HG03108 (cell line): Measurements from ENCODE around the gene LRBA.

Experiments
- ATAC-seq: cut with Tn5 transposase; IDR thresholded peaks from one replicate; pipeline ENCODE4 v1.9.1; 2021; ENCODE audit warnings: moderate library complexity; ENCODE audit not compliant: unreplicated experiment

Gene LRBA

DNA sequence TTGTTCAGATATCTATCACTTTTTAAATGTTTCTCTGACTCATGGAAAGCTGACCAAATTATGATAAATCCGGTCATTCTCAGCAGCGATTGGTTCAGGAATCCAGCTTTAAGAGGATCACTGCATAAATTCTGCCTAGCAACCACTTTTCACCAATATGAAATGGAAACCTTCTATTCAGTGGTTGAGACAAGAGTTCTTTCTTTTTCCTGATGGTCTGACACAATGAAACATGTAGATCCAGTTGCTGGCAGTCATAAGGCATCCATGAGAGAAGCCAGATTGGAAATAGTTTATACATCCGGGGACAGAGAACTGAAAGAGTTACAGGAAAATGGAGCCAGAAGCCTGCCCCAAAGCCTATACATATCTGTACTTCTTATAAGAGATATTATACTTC lies 406.0 kb downstream of the LRBA start:
- ATAC-seq = no peak

DNA sequence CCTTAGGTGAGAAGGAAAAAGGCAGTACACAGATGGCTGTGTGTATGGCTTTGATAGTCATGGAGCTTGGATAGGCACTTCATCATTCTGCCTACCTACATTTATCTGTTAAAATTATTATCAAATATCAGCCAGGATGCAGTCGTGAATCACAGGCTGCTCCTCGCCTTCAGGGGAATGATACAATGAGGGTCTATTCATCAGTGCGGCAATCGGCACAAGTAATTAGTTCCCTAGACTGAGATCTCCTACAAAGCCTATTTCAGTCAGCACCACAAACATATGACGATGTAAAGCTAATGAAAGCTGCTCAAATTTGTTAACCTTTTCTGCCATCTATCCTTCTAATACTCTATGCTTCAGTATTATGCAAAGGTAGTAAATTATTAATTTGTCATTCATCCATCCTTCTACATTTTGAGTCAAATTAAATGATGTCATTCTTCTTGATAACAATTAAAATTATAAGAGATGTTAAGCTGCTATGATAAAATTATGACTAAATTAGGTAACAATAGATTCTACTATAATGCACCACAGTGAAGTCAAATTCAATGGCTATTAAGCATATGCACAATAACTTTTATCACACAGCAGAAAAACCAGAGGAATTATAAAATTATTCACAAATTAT lies 414.2 kb downstream of the LRBA start:
- no peak for ATAC-seq

DNA sequence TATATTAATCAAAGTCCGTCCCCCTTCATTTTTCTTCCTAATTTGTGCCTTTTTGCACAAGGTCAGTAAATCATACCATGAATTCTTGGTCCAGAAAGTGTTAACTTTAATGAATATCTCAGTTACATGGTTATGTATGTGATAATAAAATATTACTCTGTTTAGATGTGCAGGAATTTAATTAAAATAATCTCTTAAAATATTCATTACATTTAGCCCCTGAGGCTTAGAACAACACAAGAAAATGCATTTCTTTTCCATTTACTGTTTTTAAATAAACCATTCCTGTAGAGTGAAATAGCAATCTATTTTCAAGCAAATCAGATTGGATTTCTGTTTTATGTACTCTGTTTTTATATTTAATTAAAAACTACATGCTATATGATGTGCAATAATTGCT lies 415.5 kb downstream of the LRBA start:
- ATAC-seq = no peak

DNA sequence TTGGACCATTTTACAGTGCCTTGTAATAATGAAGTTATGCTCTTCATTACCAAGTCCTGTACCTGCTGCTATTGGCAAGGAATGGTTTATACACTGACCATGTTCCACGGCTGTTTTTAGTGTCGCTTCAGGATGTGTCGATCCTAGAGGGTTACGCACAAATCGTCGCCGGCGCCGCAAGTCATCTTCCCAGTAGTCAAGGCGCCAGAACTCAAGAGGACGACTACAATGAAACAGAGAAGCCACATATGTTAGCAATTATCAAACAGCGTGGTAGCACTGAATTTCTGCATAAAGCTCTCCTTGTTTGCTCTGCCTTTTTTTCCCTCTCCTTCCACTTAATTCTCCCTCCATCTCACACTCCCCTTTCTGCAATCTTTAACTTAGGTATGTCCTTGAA lies 416.2 kb downstream of the LRBA start:
- no peak for ATAC-seq

DNA sequence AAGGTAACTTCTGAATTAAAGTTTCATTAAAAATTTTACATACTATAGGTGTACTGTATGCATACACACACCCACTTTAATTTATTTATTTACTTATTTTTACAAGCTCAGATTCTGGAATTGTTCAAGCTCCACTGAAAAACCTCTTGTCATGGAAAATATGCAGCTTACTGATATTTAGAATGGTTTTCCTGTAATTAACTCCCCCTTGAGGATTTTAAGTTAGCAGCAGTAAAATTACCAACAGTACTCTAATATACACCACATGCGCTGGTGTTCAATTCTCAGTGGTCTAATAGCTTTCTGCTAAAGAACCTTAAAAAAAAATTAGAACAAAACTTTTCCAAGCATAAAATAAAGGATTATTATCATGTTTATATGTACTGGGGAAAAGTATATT lies 421.1 kb downstream of the LRBA start:
- no peak for ATAC-seq

DNA sequence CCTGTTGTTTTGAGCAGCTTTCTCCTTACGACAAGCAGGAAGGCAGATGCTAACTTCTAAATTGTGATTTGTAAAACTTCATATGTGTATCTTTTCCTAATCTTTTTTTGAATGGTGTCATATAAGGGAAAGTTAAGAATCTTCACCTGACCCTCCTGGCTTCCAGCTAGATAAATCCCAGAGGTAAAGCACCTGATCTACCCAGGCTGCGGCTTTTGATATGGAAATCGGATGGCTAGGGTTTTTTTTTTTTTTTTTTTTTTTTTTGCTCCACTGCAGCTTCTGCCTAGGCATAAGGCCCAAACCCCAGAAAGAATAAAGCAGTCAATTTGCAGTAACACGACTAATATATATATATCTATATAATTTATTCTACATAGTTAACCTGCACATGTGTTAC lies 423.2 kb downstream of the LRBA start:
- ATAC-seq = no peak

DNA sequence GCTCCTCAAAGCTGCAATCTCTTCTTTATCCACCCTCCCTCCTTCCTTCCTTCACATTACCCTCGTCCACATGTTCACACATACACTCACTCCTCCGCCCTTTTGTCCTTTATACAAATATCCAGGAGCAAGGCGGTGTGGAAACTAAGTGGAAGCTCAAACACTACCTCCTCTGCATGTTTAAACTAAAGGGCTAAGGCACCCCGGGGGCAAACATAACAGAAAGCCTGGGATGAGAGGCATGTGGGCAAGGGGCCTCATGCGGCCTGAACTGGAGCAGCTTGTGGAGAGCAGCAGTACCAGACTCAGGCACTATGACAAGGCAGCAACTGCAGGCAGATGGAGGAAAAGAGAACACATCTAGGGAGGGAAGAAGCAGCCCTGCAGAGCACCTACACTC lies 423.7 kb downstream of the LRBA start:
- ATAC-seq = no peak

DNA sequence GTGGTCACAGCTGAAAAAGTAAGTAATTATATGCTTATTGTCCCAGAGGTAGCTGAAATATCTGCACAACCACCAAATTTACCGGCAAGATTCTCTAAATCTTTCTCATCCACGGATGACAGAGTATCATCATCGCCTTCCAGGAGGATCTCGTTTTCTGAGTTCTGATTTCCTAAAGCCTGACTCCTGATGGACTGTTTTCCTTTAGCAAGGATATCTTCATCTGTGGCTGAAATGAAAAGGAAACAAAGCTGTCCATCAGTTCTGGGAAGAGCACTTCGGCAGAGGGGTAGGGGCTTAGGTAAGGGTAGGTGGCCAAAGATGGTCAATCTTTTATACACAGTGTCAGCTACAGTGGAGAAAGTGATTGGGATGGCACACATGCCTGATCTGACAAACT lies 424.5 kb downstream of the LRBA start:
- no peak for ATAC-seq

DNA sequence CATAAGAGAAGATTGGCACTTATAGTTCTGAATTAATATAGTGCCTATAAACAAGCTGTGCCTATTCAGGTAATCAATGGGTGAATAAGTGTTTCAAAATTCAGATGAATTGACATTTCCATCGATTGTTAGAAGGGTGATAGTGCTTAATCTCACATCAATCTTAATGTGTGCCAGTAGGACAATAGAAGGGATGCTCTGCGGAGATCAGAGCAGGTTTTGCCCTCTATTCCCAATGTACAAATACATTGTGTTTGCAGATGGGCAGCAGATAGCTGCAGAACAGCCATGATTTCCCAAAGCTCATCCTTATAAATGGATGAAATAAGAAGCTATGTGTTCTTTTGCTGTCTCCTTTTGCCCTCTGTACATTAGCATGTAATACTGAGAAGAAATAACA lies 425.9 kb downstream of the LRBA start:
- no peak for ATAC-seq

DNA sequence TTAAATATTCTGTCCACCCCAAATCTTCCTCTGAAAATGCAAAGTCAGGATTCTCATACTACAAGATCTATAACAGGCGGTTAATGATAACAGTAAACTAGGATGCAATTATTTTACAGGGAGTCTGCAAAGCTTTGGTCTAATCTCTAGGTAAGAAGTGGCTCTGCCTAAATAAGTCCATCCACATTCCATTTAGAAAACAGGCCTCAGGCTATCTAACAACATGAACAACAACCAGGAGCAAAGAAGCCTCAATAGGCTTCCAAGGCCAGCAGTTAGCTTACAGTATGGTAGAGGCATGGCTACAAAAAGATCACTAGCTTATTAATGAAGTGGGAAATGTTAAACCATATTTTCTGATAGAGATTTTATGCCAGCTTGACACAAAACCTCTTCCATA lies 426.8 kb downstream of the LRBA start:
- ATAC-seq = no peak

DNA sequence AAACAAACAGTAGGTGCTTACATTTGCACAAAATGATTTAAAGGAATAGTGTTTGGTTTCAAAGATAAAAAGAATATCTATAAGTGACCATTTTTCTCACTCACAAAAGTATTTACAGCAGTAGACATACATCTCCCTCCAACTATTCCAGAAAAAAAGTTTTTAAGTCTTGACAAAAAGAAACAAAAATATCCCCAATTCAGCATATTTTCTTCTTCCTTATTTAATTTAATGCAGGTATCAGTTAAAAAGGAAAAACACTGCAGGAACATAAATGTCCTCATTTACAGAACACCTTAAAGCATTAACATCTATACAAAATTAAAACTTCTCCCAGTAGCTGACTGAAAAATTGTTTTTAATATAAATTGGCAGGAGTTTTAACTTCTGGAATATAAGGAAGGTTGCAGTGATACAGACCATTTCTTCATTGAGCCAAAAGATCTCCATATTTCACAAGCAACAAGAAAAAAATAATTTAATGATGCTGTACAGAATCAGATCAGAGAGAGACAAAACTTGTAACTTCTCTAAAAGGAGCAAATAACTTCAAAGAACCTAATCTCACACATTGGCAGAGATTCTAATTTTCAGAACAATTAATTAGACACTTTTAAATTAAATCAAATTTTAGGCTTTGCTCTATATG lies 428.8 kb downstream of the LRBA start:
- ATAC-seq = no peak

DNA sequence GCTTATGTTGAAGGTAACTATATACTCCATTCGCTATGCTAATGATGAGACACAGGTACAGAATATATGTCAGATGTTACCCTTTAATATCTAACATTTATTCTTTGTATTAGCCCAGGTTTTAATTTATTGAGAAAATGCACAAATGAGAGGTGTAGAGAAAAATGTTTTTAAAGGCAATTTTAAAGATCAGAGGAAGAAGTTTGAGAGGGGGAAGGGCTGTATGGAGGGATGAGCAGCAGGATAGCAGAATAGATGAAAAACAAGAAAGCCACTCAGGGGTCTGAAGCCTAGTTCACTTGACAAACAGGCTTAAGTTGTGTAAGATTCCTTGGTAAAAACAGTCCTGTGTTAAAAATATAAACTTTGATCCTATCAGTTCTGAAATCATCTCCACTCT lies 429.5 kb downstream of the LRBA start:
- no peak for ATAC-seq

DNA sequence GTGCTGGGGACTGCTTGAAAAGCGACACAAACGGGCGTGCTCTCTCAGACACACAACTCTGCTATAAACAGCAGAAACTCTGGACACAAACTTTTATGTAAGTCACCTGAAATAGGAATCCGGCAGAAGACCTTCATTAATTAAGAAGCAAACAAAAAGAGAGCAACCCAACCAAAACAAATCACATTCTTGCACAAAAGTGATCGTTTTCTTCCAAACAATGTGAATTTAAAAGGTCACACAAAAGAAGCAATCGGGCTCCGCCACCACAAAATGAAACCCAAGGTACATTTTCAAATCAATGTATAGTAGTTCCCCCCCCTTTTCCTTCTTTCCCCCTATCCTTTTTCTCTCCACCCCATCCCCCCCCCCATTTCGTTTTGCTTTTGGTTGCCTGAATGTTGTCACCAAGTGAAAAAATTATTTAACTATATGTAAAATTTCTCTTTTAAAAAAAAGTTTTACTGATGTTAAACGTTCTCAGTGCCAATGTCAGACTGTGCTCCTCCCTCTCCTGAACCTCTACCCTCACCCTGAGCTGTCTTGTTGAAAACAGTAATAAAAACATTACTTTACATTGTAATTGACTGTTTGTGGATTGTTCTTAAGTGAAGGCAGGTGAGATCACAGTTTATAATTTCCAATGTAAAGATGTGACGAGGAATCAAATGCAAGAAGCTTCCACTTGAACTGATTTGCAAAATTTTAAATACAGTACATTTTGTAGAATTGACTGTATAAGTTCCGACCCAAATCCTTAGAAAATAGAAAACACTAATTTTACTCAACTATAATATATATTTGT lies 430.8 kb downstream of the LRBA start:
- ATAC-seq = no peak

DNA sequence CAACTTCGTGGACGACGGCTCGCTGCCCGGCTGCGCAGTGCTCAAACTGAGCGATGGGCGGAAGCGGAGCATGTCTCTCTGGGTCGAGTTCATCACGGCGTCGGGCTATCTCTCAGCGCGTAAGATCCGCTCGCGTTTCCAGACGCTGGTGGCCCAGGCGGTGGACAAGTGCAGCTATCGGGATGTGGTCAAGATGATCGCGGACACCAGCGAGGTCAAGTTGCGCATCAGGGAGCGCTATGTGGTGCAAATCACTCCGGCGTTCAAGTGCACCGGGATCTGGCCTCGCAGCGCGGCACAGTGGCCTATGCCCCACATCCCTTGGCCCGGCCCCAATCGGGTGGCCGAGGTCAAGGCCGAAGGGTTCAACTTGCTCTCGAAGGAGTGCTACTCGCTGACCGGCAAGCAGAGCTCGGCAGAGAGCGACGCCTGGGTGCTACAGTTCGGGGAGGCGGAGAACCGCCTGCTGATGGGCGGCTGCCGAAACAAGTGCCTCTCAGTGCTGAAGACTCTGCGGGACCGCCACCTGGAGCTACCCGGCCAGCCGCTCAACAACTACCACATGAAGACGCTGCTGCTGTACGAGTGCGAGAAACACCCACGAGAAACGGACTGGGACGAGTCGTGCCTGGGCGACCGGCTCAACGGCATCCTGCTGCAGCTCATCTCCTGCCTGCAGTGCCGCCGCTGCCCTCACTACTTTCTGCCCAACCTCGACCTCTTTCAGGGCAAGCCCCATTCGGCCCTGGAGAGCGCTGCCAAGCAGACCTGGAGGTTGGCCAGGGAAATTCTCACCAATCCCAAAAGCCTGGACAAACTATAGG lies 431.6 kb downstream of the LRBA start:
- no peak for ATAC-seq

DNA sequence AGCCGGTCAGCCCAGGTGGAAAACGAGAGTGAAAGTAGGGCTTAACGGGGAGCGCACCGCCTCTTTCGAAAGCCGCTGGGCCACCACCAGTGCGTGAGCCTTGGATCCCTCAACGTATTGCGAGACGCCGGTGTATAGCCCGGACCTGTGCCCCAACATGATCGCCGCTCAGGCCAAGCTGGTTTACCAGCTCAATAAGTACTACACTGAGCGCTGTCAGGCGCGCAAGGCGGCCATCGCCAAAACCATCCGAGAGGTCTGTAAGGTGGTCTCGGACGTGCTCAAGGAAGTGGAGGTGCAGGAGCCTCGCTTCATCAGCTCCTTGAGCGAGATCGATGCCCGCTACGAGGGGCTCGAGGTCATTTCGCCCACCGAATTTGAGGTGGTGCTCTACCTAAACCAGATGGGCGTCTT lies 432.2 kb downstream of the LRBA start:
- ATAC-seq = no peak

DNA sequence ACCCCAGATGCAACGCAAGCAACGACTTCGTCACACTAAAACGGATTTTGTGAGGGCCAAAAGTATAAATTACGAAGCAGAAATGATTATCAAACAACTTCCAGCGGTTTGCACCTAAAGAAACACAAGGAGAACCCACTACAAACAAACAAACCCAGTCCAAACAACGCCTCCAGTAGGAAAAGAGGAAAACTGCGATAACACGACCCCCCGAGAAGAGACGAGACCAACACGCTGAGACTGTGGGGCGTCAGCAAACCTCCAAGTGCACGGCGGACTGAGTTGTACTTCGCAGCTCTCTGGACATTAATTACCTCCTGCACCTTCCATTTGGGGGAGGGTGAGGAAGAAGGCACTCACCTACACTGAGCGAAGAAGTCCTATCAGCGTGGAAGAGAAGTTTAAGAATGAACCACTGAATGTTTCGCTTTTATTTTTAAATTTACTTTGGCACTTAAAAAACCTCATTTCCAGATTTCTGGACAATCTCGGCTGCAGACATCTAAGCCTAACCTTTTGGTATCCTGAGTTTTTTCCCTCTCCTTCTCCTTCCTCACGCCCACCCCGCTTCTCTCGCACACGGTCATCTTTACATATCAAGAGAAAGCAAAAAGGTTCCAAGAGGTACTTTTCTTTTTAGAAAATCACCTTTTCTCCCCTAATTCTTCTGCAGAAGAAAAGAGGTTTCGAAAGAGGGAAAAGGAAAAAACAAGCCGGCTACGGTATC lies 432.8 kb downstream of the LRBA start, which contains the start of gene MAB21L2:
Gene MAB21L2 (plus strand): TSS at position 6 of the 727 bp plus-strand sequence. CDS start 879 bp downstream, outside the sequence.
- no peak for ATAC-seq

DNA sequence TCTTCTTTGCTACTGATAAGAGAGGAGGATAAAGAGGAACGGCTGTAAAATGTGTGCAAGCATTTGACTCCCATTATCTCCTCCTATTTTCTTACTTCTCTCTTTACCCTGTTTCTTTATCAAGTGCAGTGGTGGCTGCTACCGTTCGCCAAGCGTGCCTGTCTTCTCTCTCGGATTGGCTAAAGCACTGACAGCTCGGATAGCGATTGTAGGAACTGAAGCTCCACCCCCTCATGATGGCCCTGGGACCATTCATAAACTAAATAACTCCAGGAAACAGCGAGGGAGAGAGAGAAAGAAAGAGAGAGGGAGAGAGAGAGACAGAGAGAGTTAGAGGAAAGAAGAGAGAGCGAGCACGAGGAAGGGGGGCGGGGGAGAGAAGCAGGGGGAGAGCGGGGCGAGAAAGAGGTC lies 433.4 kb downstream of the LRBA start:
- ATAC-seq = no peak

DNA sequence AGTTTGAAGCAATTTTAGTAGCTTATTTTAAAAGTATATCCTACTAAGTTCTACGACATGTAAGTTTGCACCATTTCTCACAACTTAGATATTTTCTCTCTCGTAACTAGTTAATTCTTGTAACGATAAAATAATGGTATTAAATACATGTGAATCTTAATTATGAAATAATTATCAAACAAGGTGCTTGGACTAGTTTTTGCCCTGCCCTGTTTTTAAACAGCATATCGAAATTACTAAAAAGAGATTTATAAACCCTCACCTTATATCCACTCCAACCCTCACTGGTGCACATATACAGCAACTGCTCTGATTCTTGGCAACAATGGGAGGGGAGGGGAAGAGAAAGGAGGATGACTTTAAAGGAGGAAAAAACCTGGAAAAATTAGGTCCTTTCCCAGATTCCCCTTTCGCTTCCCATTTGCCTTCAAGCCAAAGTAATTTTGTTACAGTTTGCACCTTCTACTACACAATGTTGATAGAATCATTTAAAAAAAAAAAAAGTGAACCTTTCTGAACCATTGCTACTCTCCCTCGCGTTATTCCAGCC lies 434.0 kb downstream of the LRBA start:
- no peak for ATAC-seq

DNA sequence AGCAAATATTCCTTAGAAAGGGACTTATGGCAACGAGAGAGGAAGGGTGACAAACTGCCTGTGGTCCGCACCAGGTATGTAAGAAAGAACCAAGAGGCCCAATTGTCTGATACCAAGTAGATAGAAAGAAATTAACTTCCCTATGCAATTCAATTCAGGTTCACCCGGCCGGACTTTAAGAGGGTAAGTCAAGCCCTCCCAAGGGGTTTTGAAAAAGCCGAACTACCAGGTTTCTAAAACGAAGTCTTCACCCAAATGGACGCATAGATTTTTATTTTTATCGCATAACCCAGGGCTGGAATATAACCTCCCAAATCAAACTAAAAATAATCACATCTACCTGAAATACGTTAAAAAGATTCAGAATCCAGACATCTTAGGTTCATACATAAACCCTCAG lies 434.8 kb downstream of the LRBA start:
- ATAC-seq = no peak

DNA sequence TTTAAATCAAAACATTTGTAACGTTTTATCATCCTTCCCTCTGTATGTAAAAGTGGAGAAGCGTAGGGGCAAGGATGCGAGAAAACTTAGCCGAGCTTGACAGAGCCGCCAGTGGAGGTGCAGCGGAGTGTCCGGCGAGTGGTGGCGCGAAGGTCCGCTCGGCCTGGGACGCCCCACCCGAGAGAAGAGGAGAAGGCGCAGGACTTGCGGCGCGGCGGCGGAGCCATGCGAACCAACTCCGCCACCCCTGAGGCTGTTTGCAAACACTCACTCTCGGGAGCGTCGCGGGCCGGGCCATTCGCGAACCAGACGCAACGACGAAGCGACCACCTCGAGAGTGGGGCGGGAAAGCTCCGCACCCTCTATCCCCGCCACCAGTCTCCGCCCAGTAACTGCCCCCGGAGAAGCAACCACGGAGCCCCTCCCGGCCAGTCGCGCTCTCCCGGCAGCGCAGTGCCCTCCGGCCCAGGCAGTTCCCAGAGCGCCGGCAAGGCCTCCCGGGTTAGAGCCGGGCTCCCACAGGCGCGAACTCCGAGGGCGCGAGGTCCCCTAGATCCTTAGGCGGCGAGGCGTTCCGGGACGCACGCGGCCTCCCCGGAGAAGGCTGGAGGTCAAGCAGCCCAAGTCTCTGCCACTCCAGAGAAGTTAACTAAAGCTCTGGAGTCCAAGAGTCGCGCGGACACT lies 435.4 kb downstream of the LRBA start:
- no peak for ATAC-seq
